ENCODE measurements around the gene KLHL7.

GRCh38 chr7:23222439-23223030 lies 117.0 kb downstream of the KLHL7 start:
- TF ChIP-seq CTCF (IDR thresholded peaks at IDR 0.05; ENCODE audit: low read length) (no peak), EZH2 (IDR thresholded peaks at IDR 0.05; ENCODE audit: borderline replicate concordance, low read length) (no peak)

All from OCI-LY1 (cell line).